Vagina (tissue), 2 donors: ENCODE results near the gene ZNF628. TPM values are rescaled to one million over a fixed set of nuclear protein-coding genes. Genes with fewer than 3 reads are reported as not detected.

ENCODE experiments used
- DNase-seq, 2 donors: peaks; one replicate each; pipeline ENCODE4 v3.0.0-alpha.2; 2017; ENCODE audit errors: extremely low spot score in 2 of 2
- H3K27ac ChIP-seq: fragments of 200-600 bp; sonication (generic); one replicate; pipeline ENCODE4 v1.5.1; 2019
- H3K27me3 ChIP-seq: fragments of 200-600 bp; sonication (generic); one replicate; pipeline ENCODE4 v1.5.1; 2019
- H3K36me3 ChIP-seq, 2 donors: fragments of 200-600 bp; sonication (generic); one replicate each; pipeline ENCODE4 v1.5.1; 2017 to 2019
- H3K4me1 ChIP-seq: fragments of 200-600 bp; sonication (generic); one replicate; pipeline ENCODE4 v1.5.1; 2019
- H3K4me3 ChIP-seq, 2 donors: fragments of 200-600 bp; sonication (generic); 1 replicate in 1 of 2; 2 replicates in 1 of 2; pipeline ENCODE4 v1.5.1; 2016 to 2019
- H3K9me3 ChIP-seq: fragments of 200-600 bp; sonication (generic); one replicate; pipeline ENCODE4 v1.5.1; 2019
- CTCF ChIP-seq, 3 experiments: fragments of 450-650 bp in 2 of 3; fragments of 200-600 bp in 1 of 3; sonication (generic) in 1 of 3; IDR thresholded peaks; one replicate each; pipeline ENCODE4 v1.5.1; 2017 to 2019; ENCODE audit warnings: antibody characterized with exemption in 3 of 3, mild to moderate bottlenecking in 2 of 3, moderate library complexity in 2 of 3
- POLR2A ChIP-seq, 2 donors: fragments of 450-650 bp; IDR thresholded peaks; one replicate each; pipeline ENCODE4 v1.6.1; 2017; ENCODE audit warnings: antibody characterized with exemption in 2 of 2, mild to moderate bottlenecking in 2 of 2, moderate library complexity in 2 of 2
- POLR2AphosphoS5 ChIP-seq, 2 donors: sonication (generic); formaldehyde crosslinking; IDR thresholded peaks; one replicate each; pipeline ENCODE4 v1.9.0; 2017; ENCODE audit warnings: antibody characterized with exemption in 2 of 2, mild to moderate bottlenecking in 2 of 2, low read depth in 1 of 2; ENCODE audit not compliant: insufficient read depth in 1 of 2
- intact Hi-C: fragments of 100-400 bp; cut with DNase I; formaldehyde crosslinking; loops from one replicate; pipeline ENCODE4 v1.15.1; 2023
- total RNA-seq: library from RNA; depleted of rRNA; stranded (reverse); fragments of >200 nt; gene quantifications from one replicate; pipeline ENCODE4 v1.2.3, GENCODE V29; 2016

The ZNF628 gene
- total RNA-seq, 1 donor from 2014 or later, result 2.7 TPM

- no peaks in the 10 kb centered on the region for H3K27me3 ChIP-seq
- intact Hi-C loops, result no loop called here
These were observed 12.3 kb upstream of the ZNF628 start for GRCh38 chr19:55464039-55464661.

GRCh38 chr19:55464662-55465054, 11.8 kb upstream of the ZNF628 start, which contains the start of gene C19orf85:
Gene C19orf85, minus strand, starts transcription at chr19:55464751. Its CDS starts 197 bp downstream, at chr19:55464554.
- intact Hi-C loops, result loop anchor here (5.0 kb wide), 1 partner anchor 38 kb away; no protein-coding TSS in a partner anchor
- Histone ChIP-seq H3K4me1 (peaks cover 33% of the 10 kb centered on the region), H3K9me3 (no peaks in the 10 kb centered on the region), H3K36me3 (no peaks in the 10 kb centered on the region), H3K27me3 (no peaks in the 10 kb centered on the region), H3K27ac (no peak within 1 kb of the TSS), H3K4me3 (no peak within 1 kb of the TSS)
- TF ChIP-seq POLR2A (IDR thresholded peaks at IDR 0.05) (no peak), CTCF (IDR thresholded peaks at IDR 0.05) (no peak), POLR2AphosphoS5 (IDR thresholded peaks at IDR 0.05; ENCODE audit: insufficient read depth in 1 of 2, low read depth in 1 of 2) (no peak)
- no peak for DNase-seq

More at GRCh38 chr19:55464039-55464661, 12.3 kb upstream of the ZNF628 start:
- Histone ChIP-seq H3K4me1 (peaks cover 38% of the 10 kb centered on the region), H3K9me3 (no peaks in the 10 kb centered on the region), H3K27ac (no peak overlapping the region), H3K36me3 (no peaks in the 10 kb centered on the region), H3K4me3 (no peak overlapping the region)
- DNase-seq, result no peak
- TF ChIP-seq POLR2A (IDR thresholded peaks at IDR 0.05) (no peak), POLR2AphosphoS5 (IDR thresholded peaks at IDR 0.05; ENCODE audit: insufficient read depth in 1 of 2, low read depth in 1 of 2) (no peak), CTCF (IDR thresholded peaks at IDR 0.05) (no peak)

GRCh38 chr19:55465460-55466240, 10.8 kb upstream of the ZNF628 start:
- DNase-seq, result no peak
- H3K27ac ChIP-seq, result no peak overlapping the region
- H3K9me3 ChIP-seq, result no peaks in the 10 kb centered on the region
- intact Hi-C loops, result loop anchor here (5.0 kb wide), 1 partner anchor 37 kb away; no protein-coding TSS in a partner anchor
- no peaks in the 10 kb centered on the region for H3K27me3 ChIP-seq
- H3K4me1 ChIP-seq, result peaks cover 23% of the 10 kb centered on the region
- no peak overlapping the region for H3K4me3 ChIP-seq
- no peaks in the 10 kb centered on the region for H3K36me3 ChIP-seq
- TF ChIP-seq POLR2AphosphoS5 (IDR thresholded peaks at IDR 0.05; ENCODE audit: insufficient read depth in 1 of 2, low read depth in 1 of 2), result no peak
- TF ChIP-seq POLR2A (IDR thresholded peaks at IDR 0.05), result no peak
- no peak for TF ChIP-seq CTCF (IDR thresholded peaks at IDR 0.05)

- no peak overlapping the region for H3K27ac ChIP-seq
- H3K9me3 ChIP-seq, result no peaks in the 10 kb centered on the region
- TF ChIP-seq CTCF (IDR thresholded peaks at IDR 0.05) (no peak), POLR2AphosphoS5 (IDR thresholded peaks at IDR 0.05; ENCODE audit: insufficient read depth in 1 of 2, low read depth in 1 of 2) (no peak)
- no peak overlapping the region for H3K4me3 ChIP-seq
- H3K27me3 ChIP-seq, result no peaks in the 10 kb centered on the region
- intact Hi-C loops, result loop anchor here (5.0 kb wide), 1 partner anchor 36 kb away; no protein-coding TSS in a partner anchor
- peaks cover 17% of the 10 kb centered on the region for H3K4me1 ChIP-seq
- DNase-seq, result no peak
- H3K36me3 ChIP-seq, result no peaks in the 10 kb centered on the region
These were observed 10.2 kb upstream of the ZNF628 start for GRCh38 chr19:55466241-55466614.
